Activated naive CD4-positive, alpha-beta T cell treated with anti-CD3 and anti-CD28 coated beads, Interleukin-2, amount 50 U/mL, for 24 hours (primary cell): ENCODE data around the gene PTTG1IP.

Experiments
- H3K27ac Mint-ChIP-seq: one replicate; pipeline ENCODE4 v1.8.0; 2021; ENCODE audit warnings: mild to moderate bottlenecking, mixed read lengths
- H3K27me3 Mint-ChIP-seq: one replicate; pipeline ENCODE4 v1.8.0; 2021; ENCODE audit warnings: mixed read lengths
- H3K36me3 Mint-ChIP-seq: one replicate; pipeline ENCODE4 v1.8.0; 2021; ENCODE audit warnings: mixed read lengths
- H3K4me1 Mint-ChIP-seq: one replicate; pipeline ENCODE4 v1.8.0; 2021; ENCODE audit warnings: mixed read lengths
- H3K4me3 Mint-ChIP-seq: one replicate; pipeline ENCODE4 v1.8.0; 2021; ENCODE audit warnings: mild to moderate bottlenecking, mixed read lengths
- H3K9me3 Mint-ChIP-seq: one replicate; pipeline ENCODE4 v1.8.0; 2021; ENCODE audit warnings: mixed read lengths

PTTG1IP gene

DNA sequence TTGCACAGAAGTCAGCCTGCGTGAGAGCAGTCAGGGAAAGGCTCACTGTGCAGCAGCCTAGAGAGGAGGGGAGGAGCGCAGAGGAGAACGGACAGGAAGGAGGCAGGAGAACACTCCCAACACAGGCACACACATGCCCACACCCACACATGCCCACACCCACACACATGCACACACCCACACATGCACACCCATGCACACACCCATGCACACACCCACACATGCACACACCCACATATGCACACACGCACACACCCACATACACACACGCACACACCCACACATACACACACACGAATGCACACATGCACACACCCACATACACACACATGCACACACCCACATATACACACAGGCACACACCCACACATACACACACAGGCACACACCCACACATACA is 62.7 kb downstream of the PTTG1IP start:
- H3K4me3 Mint-ChIP-seq, result no peak overlapping the region
- H3K27me3 Mint-ChIP-seq, result no peaks in the 10 kb centered on the region
- no peaks in the 10 kb centered on the region for H3K9me3 Mint-ChIP-seq
- peaks cover 26% of the 10 kb centered on the region for H3K4me1 Mint-ChIP-seq
- H3K27ac Mint-ChIP-seq, result peak overlapping the region; percentile 77
- H3K36me3 Mint-ChIP-seq, result peaks cover 8% of the 10 kb centered on the region

DNA sequence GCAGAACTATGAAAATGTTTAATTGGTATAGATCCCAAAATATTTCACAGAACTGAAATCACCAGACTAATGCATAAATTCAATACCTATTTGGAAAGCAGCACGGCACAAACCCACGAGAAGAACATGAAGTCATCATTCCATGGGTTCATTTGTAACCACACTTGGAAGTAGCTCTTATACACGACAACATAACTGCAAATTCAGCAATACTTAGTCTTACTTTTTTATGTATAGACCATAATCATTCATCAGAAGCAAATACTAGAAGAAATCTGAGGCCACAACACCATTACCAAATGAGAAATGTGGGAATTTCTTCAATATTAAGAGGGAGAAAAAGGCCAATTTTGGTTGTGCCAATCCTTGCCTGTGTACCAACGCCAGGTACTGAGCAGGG is 67.6 kb downstream of the PTTG1IP start:
- Mint-ChIP-seq H3K27ac (no peak overlapping the region), H3K27me3 (no peaks in the 10 kb centered on the region), H3K4me1 (peaks cover 26% of the 10 kb centered on the region), H3K4me3 (no peak overlapping the region), H3K9me3 (no peaks in the 10 kb centered on the region), H3K36me3 (peaks cover 6% of the 10 kb centered on the region)

- no peak overlapping the region for H3K27ac Mint-ChIP-seq
- no peak overlapping the region for H3K4me3 Mint-ChIP-seq
- H3K36me3 Mint-ChIP-seq, result peaks cover 6% of the 10 kb centered on the region
Observed at GRCh38 chr21:44805226-44805625, 68.3 kb downstream of the PTTG1IP start.

DNA sequence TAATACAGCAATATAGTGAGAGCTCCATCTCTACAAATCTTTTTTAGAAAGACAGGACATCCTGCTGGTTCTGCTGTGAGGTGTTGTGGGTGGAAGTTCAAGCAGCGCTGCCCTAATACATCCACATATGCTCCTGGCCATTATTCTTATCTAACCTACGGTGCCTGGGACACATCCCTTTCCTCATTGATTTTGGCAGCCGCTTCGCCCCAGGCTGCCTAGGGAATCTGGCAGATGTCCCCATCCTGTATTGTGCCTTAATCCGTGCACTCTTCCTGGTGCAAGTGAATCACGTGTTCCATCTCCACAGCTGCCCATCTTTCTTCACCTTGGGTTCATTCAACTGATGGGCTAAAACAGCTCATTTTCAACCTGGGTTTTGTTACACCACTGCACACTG is 68.7 kb downstream of the PTTG1IP start:
- Mint-ChIP-seq H3K4me1 (peaks cover 29% of the 10 kb centered on the region), H3K9me3 (no peaks in the 10 kb centered on the region), H3K4me3 (peak overlapping the region; percentile 4), H3K27me3 (no peaks in the 10 kb centered on the region), H3K36me3 (peaks cover 7% of the 10 kb centered on the region), H3K27ac (no peak overlapping the region)

More at GRCh38 chr21:44805226-44805625, 68.3 kb downstream of the PTTG1IP start:
- H3K27me3 Mint-ChIP-seq, result no peaks in the 10 kb centered on the region
- no peaks in the 10 kb centered on the region for H3K9me3 Mint-ChIP-seq
- peaks cover 25% of the 10 kb centered on the region for H3K4me1 Mint-ChIP-seq

- H3K4me3 Mint-ChIP-seq, result peak overlapping the region; percentile 90
- H3K9me3 Mint-ChIP-seq, result no peaks in the 10 kb centered on the region
- peaks cover 40% of the 10 kb centered on the region for H3K4me1 Mint-ChIP-seq
- peak overlapping the region; percentile 92 for H3K27ac Mint-ChIP-seq
- peaks cover 10% of the 10 kb centered on the region for H3K36me3 Mint-ChIP-seq
- H3K27me3 Mint-ChIP-seq, result no peaks in the 10 kb centered on the region
Observed at GRCh38 chr21:44803651-44804050, 69.8 kb downstream of the PTTG1IP start.

DNA sequence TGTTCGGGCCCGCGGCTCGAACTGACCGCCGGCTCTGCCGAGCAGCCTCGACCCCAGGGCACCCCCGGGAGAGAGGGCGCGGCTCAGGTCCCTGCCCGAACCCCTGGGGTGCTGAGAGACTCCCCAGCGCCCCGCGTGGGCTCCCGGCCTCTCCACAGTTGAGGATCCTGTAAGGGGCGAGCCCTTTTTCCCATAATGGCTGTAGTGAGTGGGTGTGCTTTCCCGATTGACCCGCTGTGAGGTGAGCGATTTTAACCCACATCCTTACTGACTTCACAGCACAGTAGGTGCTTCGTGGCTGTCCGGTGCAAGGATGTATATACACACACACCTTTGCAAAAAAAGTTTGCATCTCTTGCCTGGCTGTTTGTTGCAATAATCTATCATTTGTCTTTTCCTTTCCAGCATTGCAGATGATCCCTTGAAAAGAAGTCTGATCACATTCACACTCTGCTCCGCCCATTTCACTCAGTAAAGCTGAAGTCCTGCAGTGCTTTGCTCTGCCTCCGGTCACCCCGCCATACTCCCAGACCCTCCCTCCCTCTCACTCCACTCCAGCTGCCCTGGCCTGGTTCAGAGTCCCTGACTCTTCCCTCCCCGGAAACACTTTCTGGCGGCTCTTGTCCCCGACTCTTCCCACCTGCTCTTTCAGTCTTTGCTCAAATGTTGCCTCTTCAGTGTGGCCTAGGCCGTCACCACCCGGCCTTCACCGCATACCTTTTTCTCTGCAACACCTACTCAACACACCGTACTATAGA is 70.9 kb downstream of the PTTG1IP start:
- peaks cover 46% of the 10 kb centered on the region for H3K4me1 Mint-ChIP-seq
- H3K27ac Mint-ChIP-seq, result peak overlapping the region; percentile 92
- no peaks in the 10 kb centered on the region for H3K27me3 Mint-ChIP-seq
- peak overlapping the region; percentile 90 for H3K4me3 Mint-ChIP-seq
- no peaks in the 10 kb centered on the region for H3K9me3 Mint-ChIP-seq
- peaks cover 11% of the 10 kb centered on the region for H3K36me3 Mint-ChIP-seq

- peaks cover 11% of the 10 kb centered on the region for H3K36me3 Mint-ChIP-seq
- H3K4me1 Mint-ChIP-seq, result peaks cover 50% of the 10 kb centered on the region
- no peaks in the 10 kb centered on the region for H3K27me3 Mint-ChIP-seq
- H3K4me3 Mint-ChIP-seq, result peak within 1 kb of the TSS; percentile 97
- peak within 1 kb of the TSS; percentile 95 for H3K27ac Mint-ChIP-seq
- H3K9me3 Mint-ChIP-seq, result no peaks in the 10 kb centered on the region
Observed at GRCh38 chr21:44801468-44802395, 71.8 kb downstream of the PTTG1IP start, which contains the start of gene UBE2G2. TSS of gene UBE2G2 (minus strand) at chr21:44801820. CDS start at chr21:44801748, 72 bp downstream.

GRCh38 chr21:44800971-44801467 is 72.5 kb downstream of the PTTG1IP start:
- peak overlapping the region; percentile 97 for H3K4me3 Mint-ChIP-seq
- peaks cover 57% of the 10 kb centered on the region for H3K4me1 Mint-ChIP-seq
- H3K27ac Mint-ChIP-seq, result peak overlapping the region; percentile 95
- H3K36me3 Mint-ChIP-seq, result peaks cover 11% of the 10 kb centered on the region
- H3K9me3 Mint-ChIP-seq, result no peaks in the 10 kb centered on the region
- no peaks in the 10 kb centered on the region for H3K27me3 Mint-ChIP-seq

- Mint-ChIP-seq H3K36me3 (peaks cover 8% of the 10 kb centered on the region), H3K4me3 (peak overlapping the region; percentile 97), H3K27ac (peak overlapping the region; percentile 68), H3K9me3 (no peaks in the 10 kb centered on the region), H3K27me3 (no peaks in the 10 kb centered on the region), H3K4me1 (peaks cover 65% of the 10 kb centered on the region)
Observed at GRCh38 chr21:44800103-44800502, 73.4 kb downstream of the PTTG1IP start.

GRCh38 chr21:44799646-44800045 is 73.8 kb downstream of the PTTG1IP start:
- H3K4me3 Mint-ChIP-seq, result peak overlapping the region; percentile 97
- no peaks in the 10 kb centered on the region for H3K27me3 Mint-ChIP-seq
- peaks cover 8% of the 10 kb centered on the region for H3K36me3 Mint-ChIP-seq
- H3K9me3 Mint-ChIP-seq, result no peaks in the 10 kb centered on the region
- H3K4me1 Mint-ChIP-seq, result peaks cover 64% of the 10 kb centered on the region
- no peak overlapping the region for H3K27ac Mint-ChIP-seq
